Duodenal mucosa (tissue), 2 donors: ENCODE data around the gene ADAMTS17.

Experiments
- H3K27ac ChIP-seq: one replicate; pipeline ENCODE4 v1.7.0; 2013; ENCODE audit warnings: low read depth, low read length
- H3K27me3 ChIP-seq, 2 donors: one replicate each; pipeline ENCODE4 v1.7.0; 2013; ENCODE audit warnings: low read length in 2 of 2, control low read depth in 1 of 2; ENCODE audit not compliant: insufficient read depth in 2 of 2, control insufficient read depth in 1 of 2
- H3K36me3 ChIP-seq, 2 donors: one replicate each; pipeline ENCODE4 v1.7.0; 2013; ENCODE audit warnings: low read length in 2 of 2, control low read depth in 1 of 2; ENCODE audit not compliant: insufficient read depth in 2 of 2, control insufficient read depth in 1 of 2
- H3K4me1 ChIP-seq, 2 donors: one replicate each; pipeline ENCODE4 v1.7.0; 2013; ENCODE audit warnings: low read length in 2 of 2, control low read depth in 1 of 2; ENCODE audit not compliant: insufficient read depth in 2 of 2, control insufficient read depth in 1 of 2
- H3K4me3 ChIP-seq, 2 donors: one replicate each; pipeline ENCODE4 v1.7.0; 2013; ENCODE audit warnings: low read length in 2 of 2, low read depth in 1 of 2
- H3K9ac ChIP-seq, 2 donors: one replicate each; pipeline ENCODE4 v1.7.0; 2013; ENCODE audit warnings: low read length in 2 of 2, low read depth in 1 of 2
- H3K9me3 ChIP-seq, 2 donors: one replicate each; pipeline ENCODE4 v1.7.0; 2013; ENCODE audit warnings: low read length in 2 of 2, control low read depth in 1 of 2; ENCODE audit not compliant: control insufficient read depth in 1 of 2

The ADAMTS17 gene

DNA sequence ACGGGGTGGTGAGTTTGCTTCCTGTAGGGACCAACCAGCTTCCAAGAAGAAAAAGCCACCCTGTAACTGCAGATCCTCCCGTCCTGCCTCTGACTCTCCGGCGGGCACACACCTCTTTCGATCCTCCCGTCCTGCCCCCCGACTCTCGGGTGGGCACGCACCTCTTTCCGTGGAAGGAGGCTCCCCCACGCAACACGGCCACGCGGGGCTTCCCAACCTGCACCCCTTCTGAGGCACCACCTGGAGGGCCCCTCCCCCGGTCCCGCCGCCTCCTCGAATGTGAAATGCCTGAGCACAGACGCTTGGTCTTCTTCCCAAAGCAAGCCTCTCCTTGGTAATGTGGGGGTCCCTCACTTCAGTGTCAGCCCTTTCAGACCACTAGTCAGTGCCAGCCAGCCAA, 7.3 kb downstream of the ADAMTS17 start:
- Histone ChIP-seq H3K27me3 (peaks cover 0 to 4% of the 10 kb centered on the region in 2 donors), H3K27ac (no peak overlapping the region), H3K9ac (no peak overlapping the region), H3K9me3 (no peaks in the 10 kb centered on the region), H3K36me3 (no peaks in the 10 kb centered on the region), H3K4me3 (no peak overlapping the region), H3K4me1 (peaks cover 2 to 4% of the 10 kb centered on the region in 2 donors)

GRCh38 chr15:100334015-100334414, 7.8 kb downstream of the ADAMTS17 start:
- Histone ChIP-seq H3K9ac (no peak overlapping the region), H3K27me3 (peaks cover 0 to 4% of the 10 kb centered on the region in 2 donors), H3K4me1 (peaks cover 3 to 4% of the 10 kb centered on the region in 2 donors), H3K27ac (no peak overlapping the region), H3K36me3 (no peaks in the 10 kb centered on the region), H3K9me3 (no peaks in the 10 kb centered on the region), H3K4me3 (no peak overlapping the region)

- Histone ChIP-seq H3K4me1 (peaks cover 0 to 2% of the 10 kb centered on the region in 2 donors), H3K9me3 (no peaks in the 10 kb centered on the region), H3K27me3 (no peaks in the 10 kb centered on the region), H3K36me3 (no peaks in the 10 kb centered on the region), H3K27ac (no peak overlapping the region), H3K4me3 (no peak overlapping the region), H3K9ac (no peak overlapping the region)
Observed at GRCh38 chr15:100333236-100333635, 8.5 kb downstream of the ADAMTS17 start.

- Histone ChIP-seq H3K27me3 (no peaks in the 10 kb centered on the region), H3K9me3 (no peaks in the 10 kb centered on the region), H3K36me3 (no peaks in the 10 kb centered on the region), H3K4me3 (no peak overlapping the region), H3K27ac (no peak overlapping the region), H3K9ac (no peak overlapping the region), H3K4me1 (peaks cover 0 to 2% of the 10 kb centered on the region in 2 donors)
Observed at GRCh38 chr15:100332721-100333120, 9.1 kb downstream of the ADAMTS17 start.

- H3K9ac ChIP-seq = no peak overlapping the region
Observed at GRCh38 chr15:100332231-100332630, 9.5 kb downstream of the ADAMTS17 start.

DNA sequence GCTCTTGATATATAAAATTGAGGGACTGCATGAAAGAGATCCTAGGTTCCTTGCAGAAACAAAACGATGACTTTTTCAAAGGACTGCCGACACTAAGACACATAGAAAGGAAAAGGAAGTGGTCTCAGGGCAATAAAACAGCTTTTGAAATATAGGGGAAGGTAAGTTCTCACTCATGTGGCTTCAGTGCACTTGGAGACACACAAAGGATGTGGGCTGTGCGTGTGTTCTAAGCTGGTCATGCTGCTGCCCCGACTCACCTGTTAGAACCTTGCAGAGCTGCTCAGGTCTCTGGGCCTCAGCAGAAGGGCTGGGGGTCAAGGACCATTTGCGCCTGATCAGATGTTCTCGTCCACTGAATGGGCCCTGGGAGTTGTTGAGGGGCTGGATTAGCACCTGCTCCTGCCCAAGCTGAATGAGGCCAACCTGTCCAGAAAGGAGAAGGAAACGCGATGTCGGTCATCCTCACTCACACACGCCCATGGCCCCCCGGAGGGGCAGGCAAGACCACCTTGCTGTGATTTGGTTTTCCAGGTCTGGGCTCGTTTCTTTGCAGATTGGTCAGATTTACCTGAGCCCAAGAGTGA, 11.1 kb downstream of the ADAMTS17 start:
- Histone ChIP-seq H3K36me3 (no peaks in the 10 kb centered on the region), H3K9me3 (no peaks in the 10 kb centered on the region), H3K9ac (no peak overlapping the region), H3K4me1 (peaks cover 0 to 2% of the 10 kb centered on the region in 2 donors), H3K27ac (no peak overlapping the region), H3K4me3 (no peak overlapping the region), H3K27me3 (no peaks in the 10 kb centered on the region)

More at GRCh38 chr15:100332231-100332630, 9.5 kb downstream of the ADAMTS17 start:
- Histone ChIP-seq H3K27me3 (no peaks in the 10 kb centered on the region), H3K4me3 (no peak overlapping the region), H3K4me1 (peaks cover 0 to 2% of the 10 kb centered on the region in 2 donors), H3K36me3 (no peaks in the 10 kb centered on the region), H3K9me3 (no peaks in the 10 kb centered on the region), H3K27ac (no peak overlapping the region)

- H3K36me3 ChIP-seq = no peaks in the 10 kb centered on the region
- no peak overlapping the region for H3K27ac ChIP-seq
- no peaks in the 10 kb centered on the region for H3K27me3 ChIP-seq
- no peak overlapping the region for H3K4me3 ChIP-seq
- H3K9ac ChIP-seq = no peak overlapping the region
- peaks cover 0 to 2% of the 10 kb centered on the region in 2 donors for H3K4me1 ChIP-seq
- no peaks in the 10 kb centered on the region for H3K9me3 ChIP-seq
Observed at GRCh38 chr15:100330221-100330620, 11.6 kb downstream of the ADAMTS17 start.

DNA sequence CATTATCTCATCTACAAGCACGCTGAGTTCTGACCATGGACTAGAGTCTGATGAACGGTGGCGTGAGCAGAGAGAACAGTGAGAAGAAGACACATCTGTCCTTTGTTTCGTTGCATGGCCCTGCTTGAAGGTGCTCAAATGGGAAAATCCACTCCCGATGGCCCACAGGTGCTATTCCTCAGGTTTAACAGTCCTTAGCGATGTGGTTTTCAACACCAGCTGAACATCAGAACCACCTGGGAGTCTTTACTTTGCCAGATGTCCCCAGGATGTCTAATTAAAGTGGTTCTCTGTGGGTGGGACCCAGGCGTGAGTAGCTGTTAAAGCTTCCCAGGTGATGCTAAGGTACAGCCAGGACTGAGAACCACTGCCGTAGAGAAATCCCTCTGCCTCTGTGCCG, 13.0 kb downstream of the ADAMTS17 start:
- no peaks in the 10 kb centered on the region for H3K27me3 ChIP-seq
- H3K36me3 ChIP-seq = no peaks in the 10 kb centered on the region
- H3K27ac ChIP-seq = no peak overlapping the region
- H3K9me3 ChIP-seq = no peaks in the 10 kb centered on the region
- no peak overlapping the region for H3K4me3 ChIP-seq
- H3K9ac ChIP-seq = no peak overlapping the region
- peaks cover 0 to 2% of the 10 kb centered on the region in 2 donors for H3K4me1 ChIP-seq

- no peak overlapping the region for H3K27ac ChIP-seq
- peaks cover 6 to 8% of the 10 kb centered on the region in 2 donors for H3K36me3 ChIP-seq
- H3K9me3 ChIP-seq = peaks cover 0 to 6% of the 10 kb centered on the region in 2 donors
- H3K27me3 ChIP-seq = no peaks in the 10 kb centered on the region
- H3K4me1 ChIP-seq = no peaks in the 10 kb centered on the region
- no peak overlapping the region for H3K4me3 ChIP-seq
- no peak overlapping the region for H3K9ac ChIP-seq
Observed at GRCh38 chr15:100318880-100319279, 22.9 kb downstream of the ADAMTS17 start.

GRCh38 chr15:100314809-100315400, 26.9 kb downstream of the ADAMTS17 start:
- Histone ChIP-seq H3K36me3 (peaks cover 6 to 8% of the 10 kb centered on the region in 2 donors), H3K4me3 (no peak overlapping the region), H3K9ac (no peak overlapping the region), H3K27me3 (no peaks in the 10 kb centered on the region), H3K9me3 (peaks cover 0 to 4% of the 10 kb centered on the region in 2 donors), H3K4me1 (no peaks in the 10 kb centered on the region), H3K27ac (no peak overlapping the region)
